HG03159 (cell line): ENCODE results near the gene OR12D1.
"Not testable (repeated sequence)": the region's sequence is repeated elsewhere in the genome, so short reads cannot be mapped to it uniquely, and the experiment has no call there.

Source experiments
- ATAC-seq: cut with Tn5 transposase; IDR thresholded peaks from one replicate; pipeline ENCODE4 v1.9.1; 2021; ENCODE audit warnings: mild to moderate bottlenecking, moderate library complexity; ENCODE audit not compliant: unreplicated experiment

OR12D1 gene

GRCh38 chr6:29414588-29414987 lies at the start of gene OR12D1:
OR12D1 (plus strand) TSS chr6:29414928.
- ATAC-seq = no peak

GRCh38 chr6:29368765-29369164 lies 46.0 kb upstream of the OR12D1 start, which contains the start of gene OR5V1:
OR5V1 (minus strand) TSS chr6:29368865; CDS start chr6:29356195, 12,670 bp downstream.
- no peak for ATAC-seq

GRCh38 chr6:29375191-29375590 lies 39.5 kb upstream of the OR12D1 start, which contains the start of gene OR12D3:
OR12D3 (minus strand) TSS chr6:29375291; CDS start chr6:29375287, 4 bp downstream.
- ATAC-seq = no peak

- no peak for ATAC-seq
Observed at GRCh38 chr6:29376003-29376402, 38.7 kb upstream of the OR12D1 start.

GRCh38 chr6:29388533-29388932 lies 26.2 kb upstream of the OR12D1 start:
- ATAC-seq = no peak

GRCh38 chr6:29395331-29395730 lies 19.4 kb upstream of the OR12D1 start, which contains the start of gene OR12D2:
OR12D2 (plus strand) TSS chr6:29395631; CDS start chr6:29396700, 1,069 bp downstream.
- no peak for ATAC-seq

GRCh38 chr6:29399525-29399924 lies 15.2 kb upstream of the OR12D1 start:
- no peak for ATAC-seq

GRCh38 chr6:29403801-29404200 lies 10.9 kb upstream of the OR12D1 start:
- ATAC-seq = no peak

- no peak for ATAC-seq
Observed at GRCh38 chr6:29419516-29419915, 4.8 kb downstream of the OR12D1 start.

- ATAC-seq = no peak
Observed at GRCh38 chr6:29424168-29424567, 9.4 kb downstream of the OR12D1 start.

GRCh38 chr6:29424575-29424974 lies 9.8 kb downstream of the OR12D1 start:
- no peak for ATAC-seq

- ATAC-seq = no peak
Observed at GRCh38 chr6:29425075-29425474, 10.3 kb downstream of the OR12D1 start.

- no peak for ATAC-seq
Observed at GRCh38 chr6:29426654-29427053, 11.9 kb downstream of the OR12D1 start.

GRCh38 chr6:29436730-29437129 lies 22.0 kb downstream of the OR12D1 start:
- not testable (repeated sequence) for ATAC-seq

- ATAC-seq = no peak
Observed at GRCh38 chr6:29439006-29439405, 24.3 kb downstream of the OR12D1 start, which contains the start of gene OR10C1. OR10C1 (plus strand) TSS chr6:29439306; CDS start chr6:29440016, 710 bp downstream.

- no peak for ATAC-seq
Observed at GRCh38 chr6:29442719-29443118, 28.0 kb downstream of the OR12D1 start.

GRCh38 chr6:29444031-29444430 lies 29.3 kb downstream of the OR12D1 start:
- not testable (repeated sequence) for ATAC-seq

- no peak for ATAC-seq
Observed at GRCh38 chr6:29447670-29448069, 32.9 kb downstream of the OR12D1 start.

- ATAC-seq = no peak
Observed at GRCh38 chr6:29451471-29452193, 36.9 kb downstream of the OR12D1 start.

- ATAC-seq = no peak
Observed at GRCh38 chr6:29456971-29457370, 42.2 kb downstream of the OR12D1 start, which contains the start of the genes OR11A1 and OR2H1. OR11A1 (minus strand) TSS chr6:29457071; CDS start chr6:29427641, 29,430 bp downstream. OR2H1 (plus strand) TSS chr6:29457155; CDS start chr6:29461770, 4,615 bp downstream.

GRCh38 chr6:29461021-29461814 lies 46.5 kb downstream of the OR12D1 start:
- ATAC-seq = no peak
